Measurements from ENCODE around the gene ATP4B.

The ATP4B gene

GRCh38 chr13:113657851-113658741, at the start of gene ATP4B:
TSS of gene ATP4B (minus strand) at chr13:113658198. CDS start at chr13:113658144, 54 bp downstream.
- no peak for DNase-seq (ENCODE audit: low spot score)

GRCh38 chr13:113672002-113672651, 14.1 kb upstream of the ATP4B start:
- no peak for DNase-seq (ENCODE audit: low spot score)

GRCh38 chr13:113671066-113672001, 13.3 kb upstream of the ATP4B start:
- no peak for DNase-seq (ENCODE audit: low spot score)

GRCh38 chr13:113670541-113670940, 12.5 kb upstream of the ATP4B start:
- DNase-seq (ENCODE audit: low spot score) = no peak

- DNase-seq (ENCODE audit: low spot score) = no peak
Measured at GRCh38 chr13:113669755-113670341, 11.8 kb upstream of the ATP4B start.

GRCh38 chr13:113669231-113669754, 11.3 kb upstream of the ATP4B start:
- no peak for DNase-seq (ENCODE audit: low spot score)

- DNase-seq (ENCODE audit: low spot score) = no peak
Measured at GRCh38 chr13:113668491-113668971, 10.5 kb upstream of the ATP4B start.

GRCh38 chr13:113667771-113668490, 9.9 kb upstream of the ATP4B start:
- no peak for DNase-seq (ENCODE audit: low spot score)

- no peak for DNase-seq (ENCODE audit: low spot score)
Measured at GRCh38 chr13:113666951-113667701, 9.1 kb upstream of the ATP4B start, which contains the start of gene GRK1. TSS of gene GRK1 (plus strand) at chr13:113667219. CDS start at chr13:113667387, 168 bp downstream.

- DNase-seq (ENCODE audit: low spot score) = no peak
Measured at GRCh38 chr13:113666329-113666670, 8.3 kb upstream of the ATP4B start.

GRCh38 chr13:113665597-113666328, 7.8 kb upstream of the ATP4B start:
- DNase-seq (ENCODE audit: low spot score) = no peak

GRCh38 chr13:113664751-113665596, 7.0 kb upstream of the ATP4B start:
- no peak for DNase-seq (ENCODE audit: low spot score)

GRCh38 chr13:113663934-113664333, 5.9 kb upstream of the ATP4B start:
- no peak for DNase-seq (ENCODE audit: low spot score)

- no peak for DNase-seq (ENCODE audit: low spot score)
Measured at GRCh38 chr13:113661509-113661908, 3.5 kb upstream of the ATP4B start.

- no peak for DNase-seq (ENCODE audit: low spot score)
Measured at GRCh38 chr13:113660066-113660465, 2.1 kb upstream of the ATP4B start.

- DNase-seq (ENCODE audit: low spot score) = no peak
Measured at GRCh38 chr13:113659337-113659736, 1.3 kb upstream of the ATP4B start.

GRCh38 chr13:113658836-113659235, 838 bp upstream of the ATP4B start:
- no peak for DNase-seq (ENCODE audit: low spot score)
